Body of pancreas (tissue), 4 donors: ENCODE results near the gene PROCR. TPM values are rescaled to one million over a fixed set of nuclear protein-coding genes. Genes with fewer than 3 reads are reported as not detected.
"Not testable (repeated sequence)": the region's sequence is repeated elsewhere in the genome, so short reads cannot be mapped to it uniquely, and the experiment has no call there.

Source experiments
- ATAC-seq: fragments of 150-250 bp; one replicate; pipeline ENCODE4 v1.9.1; 2016
- DNase-seq, 4 donors: peaks; one replicate each; pipeline ENCODE4 v3.0.0-alpha.2; 2019
- H3K27ac ChIP-seq, 4 donors: fragments of 200-600 bp; sonication (generic); 1 replicate in 3 of 4; 2 replicates in 1 of 4; pipeline versions ENCODE4 v1.5.1 to v1.6.1; 2016 to 2019; ENCODE audit warnings: mild to moderate bottlenecking in 1 of 4, mixed read lengths in 1 of 4, moderate library complexity in 1 of 4
- H3K27me3 ChIP-seq, 2 donors: fragments of 200-600 bp; sonication (generic); one replicate each; pipeline ENCODE4 v1.6.0; 2016; ENCODE audit warnings: mild to moderate bottlenecking in 1 of 2
- H3K36me3 ChIP-seq, 2 donors: fragments of 200-600 bp; sonication (generic); replicated peaks in 1 of 2; 2 replicates each; pipeline ENCODE4 v1.5.1; 2016; ENCODE audit warnings: low read depth in 2 of 2; ENCODE audit not compliant: insufficient read depth in 1 of 2
- H3K4me1 ChIP-seq: fragments of 200-600 bp; sonication (generic); one replicate; pipeline ENCODE4 v1.6.0; 2016
- H3K4me3 ChIP-seq, 2 donors: fragments of 200-600 bp; sonication (generic); 1 replicate in 1 of 2; 2 replicates in 1 of 2; pipeline ENCODE4 v1.5.1; 2016 to 2019
- H3K9me3 ChIP-seq, 3 donors: fragments of 200-600 bp; sonication (generic); 1 replicate in 2 of 3; 2 replicates in 1 of 3; pipeline ENCODE4 v1.5.1; 2016
- POLR2A ChIP-seq, 3 donors: fragments of 450-650 bp; IDR thresholded peaks; one replicate each; pipeline ENCODE4 v1.6.1; 2016; ENCODE audit warnings: antibody characterized with exemption in 3 of 3, mild to moderate bottlenecking in 2 of 3
- WGBS, 2 donors: methylation state at CpG; one replicate each; pipeline ENCODE4 v1.1.5; 2017; 5-methylcytosine and 5-hydroxymethylcytosine counted together
- intact Hi-C: fragments of 100-400 bp; cut with DNase I; formaldehyde crosslinking; loops from one replicate; pipeline ENCODE4 v1.15.1; 2023
- total RNA-seq, 2 donors: library from RNA; depleted of rRNA; stranded (reverse); fragments of >200 nt; gene quantifications; one replicate each; pipeline ENCODE4 v1.1.0, GENCODE V29; 2016
- TF ChIP-seq, protein P1 (sequence below), 7 experiments: fragments of 450-650 bp in 4 of 7; fragments of 200-600 bp in 3 of 7; sonication (generic) in 3 of 7; IDR thresholded peaks; one replicate each; pipeline ENCODE4 v1.5.1; 2016 to 2019; ENCODE audit warnings: antibody characterized with exemption in 7 of 7

PROCR gene
- total RNA-seq, 2 donors from 2014 or later, result 4.0 to 14.8 TPM

DNA sequence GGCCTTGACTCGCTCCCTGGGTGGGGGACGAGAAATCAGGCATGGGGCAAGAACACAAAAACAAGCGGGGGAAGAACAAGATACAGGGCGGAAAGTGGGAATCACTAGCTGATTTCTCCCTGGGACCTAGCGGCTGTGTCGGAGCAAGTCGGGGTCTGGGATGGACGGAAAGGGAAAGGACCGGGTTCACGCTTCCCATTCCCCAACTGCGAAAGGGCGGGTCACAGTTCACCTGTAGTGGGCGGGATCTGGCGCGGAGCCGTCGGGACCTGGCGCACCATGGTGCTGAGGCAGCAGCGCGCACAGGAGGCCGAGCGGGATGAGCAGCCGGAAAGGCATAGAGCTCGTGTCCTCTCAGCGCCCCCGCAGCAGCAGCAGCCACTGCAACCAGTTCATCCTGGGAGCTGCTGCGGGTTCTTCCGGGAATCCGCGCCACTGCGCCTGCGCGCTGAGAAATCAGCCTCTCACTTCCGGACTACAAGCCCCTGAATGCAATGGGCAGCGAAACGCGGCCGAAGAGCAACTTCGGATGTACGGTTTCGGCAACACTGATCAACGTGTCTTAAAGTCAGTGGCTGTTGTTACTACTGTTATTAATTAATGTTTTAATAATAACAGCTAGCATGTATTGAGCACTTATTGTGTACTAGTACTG lies 24.8 kb upstream of the PROCR start, which contains the start of gene EDEM2:
EDEM2 (minus strand) TSS at position 417 of the 655 bp plus-strand sequence; CDS start at position 339, 78 bp downstream.
- Histone ChIP-seq H3K27me3 (no peaks in the 10 kb centered on the region), H3K4me1 (peaks cover 25% of the 10 kb centered on the region), H3K36me3 (peaks cover 0 to 4% of the 10 kb centered on the region in 2 donors), H3K27ac (peak within 1 kb of the TSS; percentile 75 to 91 (median 82)), H3K9me3 (no peaks in the 10 kb centered on the region), H3K4me3 (peak within 1 kb of the TSS; percentile 43 to 57)
- peak; percentile 94 to 97 (median 96) for DNase-seq
- intact Hi-C loops, result loop anchor here (10.0 kb wide), 2 partner anchors 128 to 308 kb away; partner anchors contain the start of genes CEP250 and MMP24OS
- WGBS, 2 donors, result 0 to 1% methylated on average over 9 to 36 of the region's 42 CpGs
- TF ChIP-seq, protein P1, sequence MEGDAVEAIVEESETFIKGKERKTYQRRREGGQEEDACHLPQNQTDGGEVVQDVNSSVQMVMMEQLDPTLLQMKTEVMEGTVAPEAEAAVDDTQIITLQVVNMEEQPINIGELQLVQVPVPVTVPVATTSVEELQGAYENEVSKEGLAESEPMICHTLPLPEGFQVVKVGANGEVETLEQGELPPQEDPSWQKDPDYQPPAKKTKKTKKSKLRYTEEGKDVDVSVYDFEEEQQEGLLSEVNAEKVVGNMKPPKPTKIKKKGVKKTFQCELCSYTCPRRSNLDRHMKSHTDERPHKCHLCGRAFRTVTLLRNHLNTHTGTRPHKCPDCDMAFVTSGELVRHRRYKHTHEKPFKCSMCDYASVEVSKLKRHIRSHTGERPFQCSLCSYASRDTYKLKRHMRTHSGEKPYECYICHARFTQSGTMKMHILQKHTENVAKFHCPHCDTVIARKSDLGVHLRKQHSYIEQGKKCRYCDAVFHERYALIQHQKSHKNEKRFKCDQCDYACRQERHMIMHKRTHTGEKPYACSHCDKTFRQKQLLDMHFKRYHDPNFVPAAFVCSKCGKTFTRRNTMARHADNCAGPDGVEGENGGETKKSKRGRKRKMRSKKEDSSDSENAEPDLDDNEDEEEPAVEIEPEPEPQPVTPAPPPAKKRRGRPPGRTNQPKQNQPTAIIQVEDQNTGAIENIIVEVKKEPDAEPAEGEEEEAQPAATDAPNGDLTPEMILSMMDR (IDR thresholded peaks at IDR 0.05), result peak in 2 of 7 experiments; percentile 0 to 5
- TF ChIP-seq POLR2A (IDR thresholded peaks at IDR 0.05), result peak; percentile 58 to 82 (median 81)
- peak; percentile 93 for ATAC-seq

DNA sequence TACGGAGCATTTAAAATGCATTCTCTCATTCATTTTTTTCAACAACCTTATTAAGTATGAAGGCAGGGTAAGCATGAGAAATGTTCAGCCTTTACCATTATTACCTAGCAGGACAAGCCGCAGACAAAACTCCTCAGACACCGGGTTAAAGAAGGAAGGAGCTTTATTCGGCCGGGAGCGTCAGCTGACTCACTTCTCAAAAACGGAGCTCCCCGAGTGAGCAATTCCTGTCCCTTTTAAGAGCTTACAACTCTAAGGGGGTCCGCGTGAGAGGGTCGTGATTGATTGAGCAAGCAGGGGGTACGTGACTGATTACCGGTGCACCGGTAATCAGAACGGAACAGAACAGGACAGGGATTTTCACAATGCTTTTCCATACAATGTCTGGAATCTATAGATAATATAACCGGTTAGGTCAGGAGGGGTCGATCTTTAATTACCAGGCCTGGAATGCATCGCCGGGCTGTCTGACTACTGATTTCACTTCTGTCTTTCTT lies 24.2 kb upstream of the PROCR start:
- not testable (repeated sequence) for H3K36me3 ChIP-seq, H3K9me3 ChIP-seq, H3K27me3 ChIP-seq
- H3K4me1 ChIP-seq, result peaks cover 25% of the 10 kb centered on the region
- DNase-seq (peak in 3 of 4 donors; percentile 30 to 48 (median 38)), ATAC-seq (peak; percentile 35)
- intact Hi-C loops, result loop anchor here (10.0 kb wide), 2 partner anchors 127 to 307 kb away; partner anchors contain the start of genes CEP250 and MMP24OS
- peak overlapping the region in 1 of 2 donors; percentile 43 for H3K4me3 ChIP-seq
- H3K27ac ChIP-seq, result peak overlapping the region; percentile 75 to 91 (median 82)
- WGBS, 2 donors, result 0 to 1% methylated on average over 19 of the region's 19 CpGs

DNA sequence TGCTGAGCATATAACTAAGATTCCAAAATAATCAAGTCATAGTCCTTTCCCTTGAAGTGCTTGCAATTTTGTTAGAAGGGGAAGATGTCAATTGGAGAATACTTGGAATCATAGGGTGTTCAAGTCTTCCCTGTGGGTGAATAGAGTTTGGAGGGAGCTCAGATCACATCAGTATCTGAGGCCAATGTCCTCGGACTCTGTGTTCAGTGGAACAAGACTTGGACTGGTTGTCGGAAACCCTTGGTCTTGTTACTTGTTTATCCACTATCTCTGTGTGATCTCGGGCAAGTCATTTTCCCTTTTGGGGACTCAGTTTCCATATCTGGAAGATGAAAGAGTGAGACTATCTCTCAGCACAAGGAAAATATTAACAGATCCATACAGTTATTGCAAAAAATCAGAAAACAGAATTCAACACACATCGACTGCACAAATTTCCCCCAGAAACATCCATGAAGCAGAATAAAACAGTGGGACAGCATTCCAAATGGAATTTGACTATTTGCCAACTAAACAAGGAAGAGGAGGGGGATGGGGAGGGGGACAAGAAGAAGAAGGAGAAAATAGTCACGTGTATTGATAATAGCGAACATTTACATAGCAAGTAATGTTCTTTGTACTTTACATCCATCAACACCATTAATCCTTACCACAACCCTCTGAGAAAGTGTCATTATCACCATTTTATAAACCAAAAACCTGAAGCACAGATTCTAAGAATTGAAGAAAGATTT lies 20.9 kb upstream of the PROCR start:
- DNase-seq (no peak), ATAC-seq (no peak)
- Histone ChIP-seq H3K9me3 (no peaks in the 10 kb centered on the region), H3K27ac (no peak overlapping the region), H3K36me3 (no peaks in the 10 kb centered on the region), H3K4me1 (peaks cover 13% of the 10 kb centered on the region), H3K4me3 (no peak overlapping the region), H3K27me3 (no peaks in the 10 kb centered on the region)
- 75 to 83% methylated on average over 6 of the region's 6 CpGs for WGBS, 2 donors
- TF ChIP-seq POLR2A (IDR thresholded peaks at IDR 0.05), result no peak
- TF ChIP-seq, protein P1 (IDR thresholded peaks at IDR 0.05), result no peak
- intact Hi-C loops, result no loop called here

DNA sequence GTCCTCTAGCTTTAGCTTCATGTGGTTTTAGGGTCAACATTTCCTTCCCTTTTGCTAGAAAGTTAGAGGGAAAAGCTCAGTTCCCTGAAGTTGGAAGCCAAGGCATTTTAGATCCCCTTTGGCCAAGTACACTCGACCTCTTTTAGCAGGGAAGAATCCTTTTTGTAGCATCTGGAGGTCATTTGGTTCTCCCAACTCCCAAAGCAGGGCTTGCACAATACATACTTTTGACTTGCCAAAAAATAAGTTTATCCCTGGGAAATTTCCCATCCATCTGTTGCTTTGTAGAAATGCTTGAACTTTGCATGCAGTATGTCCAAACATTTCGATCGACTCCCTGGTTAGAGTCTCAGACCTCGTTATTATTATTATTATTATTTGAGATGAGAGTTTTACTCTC lies 20.1 kb upstream of the PROCR start:
- peak in 2 of 4 donors; percentile 6 to 23 for DNase-seq
- ATAC-seq, result no peak
- peaks cover 8% of the 10 kb centered on the region for H3K4me1 ChIP-seq
- intact Hi-C loops, result no loop called here
- TF ChIP-seq, protein P1 (IDR thresholded peaks at IDR 0.05), result no peak
- H3K27ac ChIP-seq, result no peak overlapping the region
- H3K36me3 ChIP-seq, result no peaks in the 10 kb centered on the region
- H3K9me3 ChIP-seq, result no peaks in the 10 kb centered on the region
- no peak overlapping the region for H3K4me3 ChIP-seq
- 76 to 86% methylated on average over 4 of the region's 4 CpGs for WGBS, 2 donors
- no peaks in the 10 kb centered on the region for H3K27me3 ChIP-seq

DNA sequence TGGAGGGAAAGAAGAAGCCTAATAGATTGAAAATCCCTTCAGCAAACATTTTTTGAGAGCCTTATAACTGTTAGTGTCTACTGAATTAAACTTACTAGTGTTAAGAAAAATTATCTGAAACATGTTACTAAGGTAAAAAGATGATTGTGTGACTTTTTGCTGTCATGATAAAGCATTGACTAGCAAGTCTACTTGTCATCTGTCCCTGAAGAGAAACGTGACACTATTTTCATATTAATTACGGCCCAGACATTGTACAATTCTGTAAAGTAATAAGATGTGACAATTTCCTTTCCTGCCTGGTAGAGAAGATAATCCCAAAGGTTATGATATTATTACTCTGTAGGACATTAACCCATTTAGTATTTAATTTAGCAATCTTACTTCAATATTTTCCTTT lies 15.9 kb upstream of the PROCR start:
- no peak for DNase-seq
- Histone ChIP-seq H3K27me3 (no peaks in the 10 kb centered on the region), H3K27ac (no peak overlapping the region), H3K36me3 (no peaks in the 10 kb centered on the region), H3K4me1 (no peaks in the 10 kb centered on the region), H3K9me3 (no peaks in the 10 kb centered on the region), H3K4me3 (no peak overlapping the region)
- intact Hi-C loops, result no loop called here
- WGBS, 2 donors, result 68 to 82% methylated on average over 2 of the region's 2 CpGs
- no peak for ATAC-seq
- TF ChIP-seq, protein P1 (IDR thresholded peaks at IDR 0.05), result no peak
- TF ChIP-seq POLR2A (IDR thresholded peaks at IDR 0.05), result no peak
